Activated T-helper 1 cell treated with anti-CD3 and anti-CD28 coated beads, Interleukin-2, amount 50 U/mL, for 16 hours (primary cell): ENCODE data around the gene PARN.

ENCODE experiments used
- DNase-seq, 2 donors: peaks; one replicate each; pipeline ENCODE4 v3.0.0-alpha.2; 2020; ENCODE audit warnings: low read depth in 1 of 2, low spot score in 1 of 2

PARN gene

GRCh38 chr16:14500791-14501190 is 129.3 kb downstream of the PARN start:
- DNase-seq, result no peak

GRCh38 chr16:14499110-14499509 is 130.9 kb downstream of the PARN start:
- DNase-seq, result no peak

GRCh38 chr16:14497245-14498082 is 132.6 kb downstream of the PARN start:
- DNase-seq, result no peak

GRCh38 chr16:14496786-14497185 is 133.3 kb downstream of the PARN start:
- DNase-seq, result no peak

- DNase-seq, result no peak
These were observed 133.9 kb downstream of the PARN start for GRCh38 chr16:14496047-14496770.

- no peak for DNase-seq
These were observed 134.6 kb downstream of the PARN start for GRCh38 chr16:14495213-14496046.

GRCh38 chr16:14494396-14494966 is 135.6 kb downstream of the PARN start:
- DNase-seq, result no peak

GRCh38 chr16:14493791-14494190 is 136.3 kb downstream of the PARN start:
- no peak for DNase-seq

GRCh38 chr16:14492614-14493013 is 137.4 kb downstream of the PARN start:
- DNase-seq, result no peak

- no peak for DNase-seq
These were observed 138.1 kb downstream of the PARN start for GRCh38 chr16:14491861-14492529.

- DNase-seq, result no peak
These were observed 139.8 kb downstream of the PARN start for GRCh38 chr16:14490235-14490634.

GRCh38 chr16:14489460-14489859 is 140.6 kb downstream of the PARN start:
- no peak for DNase-seq

GRCh38 chr16:14487579-14487978 is 142.5 kb downstream of the PARN start:
- no peak for DNase-seq

GRCh38 chr16:14486520-14487303 is 143.3 kb downstream of the PARN start:
- DNase-seq, result no peak

GRCh38 chr16:14485811-14486519 is 144.1 kb downstream of the PARN start:
- DNase-seq, result no peak

- no peak for DNase-seq
These were observed 144.9 kb downstream of the PARN start for GRCh38 chr16:14485121-14485551.

GRCh38 chr16:14483819-14484385 is 146.2 kb downstream of the PARN start:
- no peak for DNase-seq

- DNase-seq, result no peak
These were observed 153.9 kb downstream of the PARN start for GRCh38 chr16:14476183-14476582.
